Osteoblast (primary cell): Measurements from ENCODE around the gene MALRD1. TPM values are rescaled to one million over a fixed set of nuclear protein-coding genes. Genes with fewer than 3 reads are reported as not detected.

Source experiments
- DNase-seq: peaks from one replicate; pipeline ENCODE4 v3.0.0; 2011; ENCODE audit warnings: low spot score, mixed read lengths; ENCODE audit not compliant: insufficient read length; ENCODE audit errors: missing footprints
- H2AFZ ChIP-seq: 2 replicates; pipeline ENCODE4 v1.6.0; 2011; ENCODE audit warnings: mild to moderate bottlenecking, low read length
- H3K27ac ChIP-seq: 2 replicates; pipeline ENCODE4 v1.5.1; 2011; ENCODE audit warnings: mild to moderate bottlenecking, low read depth, low read length, moderate library complexity
- H3K27me3 ChIP-seq: 2 replicates; pipeline ENCODE4 v1.6.0; 2012; ENCODE audit warnings: mild to moderate bottlenecking, control low read depth, inconsistent platforms, low read length, moderate library complexity; ENCODE audit not compliant: insufficient read depth
- H3K36me3 ChIP-seq: 2 replicates; pipeline ENCODE4 v1.5.1; 2011; ENCODE audit warnings: mild to moderate bottlenecking, low read length, control low read depth, moderate library complexity; ENCODE audit not compliant: insufficient read depth
- H3K4me1 ChIP-seq: 2 replicates; pipeline ENCODE4 v1.5.1; 2011; ENCODE audit warnings: mild to moderate bottlenecking, low read length, control low read depth, moderate library complexity; ENCODE audit not compliant: insufficient read depth
- H3K4me2 ChIP-seq: 2 replicates; pipeline ENCODE4 v1.6.0; 2011; ENCODE audit warnings: mild to moderate bottlenecking, low read length; ENCODE audit not compliant: insufficient read depth
- H3K4me3 ChIP-seq: fragments of 200-600 bp; sonication (generic); 3 replicates; pipeline ENCODE4 v1.5.1; 2012; ENCODE audit warnings: mild to moderate bottlenecking, low read length, inconsistent platforms; ENCODE audit not compliant: insufficient read depth
- H3K79me2 ChIP-seq: 2 replicates; pipeline ENCODE4 v1.6.0; 2012; ENCODE audit warnings: mild to moderate bottlenecking, low read length, control low read depth, inconsistent platforms; ENCODE audit not compliant: insufficient read depth
- H3K9me3 ChIP-seq: 2 replicates; pipeline ENCODE4 v1.5.1; 2011; ENCODE audit warnings: low read depth, low read length, control low read depth
- H4K20me1 ChIP-seq: 2 replicates; pipeline ENCODE4 v1.6.0; 2012; ENCODE audit warnings: mild to moderate bottlenecking, low read length, control low read depth; ENCODE audit not compliant: insufficient read depth
- CTCF ChIP-seq: IDR thresholded peaks from 2 replicates; pipeline ENCODE4 v1.5.1; 2011; ENCODE audit warnings: mild to moderate bottlenecking, low read depth, low read length, moderate library complexity; ENCODE audit errors: extremely low read depth
- total RNA-seq: library from RNA; depleted of rRNA; stranded (reverse); fragments of >200 nt; gene quantifications from 2 replicates; pipeline ENCODE4 v1.2.3, GENCODE V29; 2012

MALRD1 gene
- total RNA-seq, 1 donor, result 2.9 TPM

- no peak for TF ChIP-seq CTCF
- no peak overlapping the region for H2AFZ ChIP-seq
- no peak overlapping the region for H3K4me3 ChIP-seq
- H3K4me2 ChIP-seq, result no peak overlapping the region
- H3K27ac ChIP-seq, result no peak overlapping the region
- H3K9me3 ChIP-seq, result no peaks in the 10 kb centered on the region
- DNase-seq, result no peak
- H3K4me1 ChIP-seq, result no peaks in the 10 kb centered on the region
- H3K27me3 ChIP-seq, result no peaks in the 10 kb centered on the region
- no peaks in the 10 kb centered on the region for H3K79me2 ChIP-seq
- H3K36me3 ChIP-seq, result no peaks in the 10 kb centered on the region
- no peaks in the 10 kb centered on the region for H4K20me1 ChIP-seq
Measured at GRCh38 chr10:19385846-19386450, 337.3 kb downstream of the MALRD1 start.

- DNase-seq, result no peak
- Histone ChIP-seq H2AFZ (no peak overlapping the region), H4K20me1 (no peaks in the 10 kb centered on the region), H3K36me3 (no peaks in the 10 kb centered on the region), H3K27me3 (no peaks in the 10 kb centered on the region), H3K9me3 (no peaks in the 10 kb centered on the region), H3K4me1 (no peaks in the 10 kb centered on the region), H3K4me2 (no peak overlapping the region), H3K79me2 (no peaks in the 10 kb centered on the region), H3K4me3 (no peak overlapping the region), H3K27ac (no peak overlapping the region)
- TF ChIP-seq CTCF, result no peak
Measured at GRCh38 chr10:19408924-19409323, 360.3 kb downstream of the MALRD1 start.

- Histone ChIP-seq H3K27me3 (no peaks in the 10 kb centered on the region), H4K20me1 (no peaks in the 10 kb centered on the region), H3K79me2 (no peaks in the 10 kb centered on the region), H2AFZ (no peak overlapping the region), H3K4me1 (no peaks in the 10 kb centered on the region), H3K36me3 (no peaks in the 10 kb centered on the region), H3K4me2 (no peak overlapping the region), H3K4me3 (no peak overlapping the region), H3K27ac (no peak overlapping the region), H3K9me3 (no peaks in the 10 kb centered on the region)
- TF ChIP-seq CTCF, result no peak
- no peak for DNase-seq
Measured at GRCh38 chr10:19411119-19411518, 362.5 kb downstream of the MALRD1 start.

GRCh38 chr10:19412531-19412930, 363.9 kb downstream of the MALRD1 start:
- no peaks in the 10 kb centered on the region for H3K4me1 ChIP-seq
- peak; percentile 43 for TF ChIP-seq CTCF
- H4K20me1 ChIP-seq, result no peaks in the 10 kb centered on the region
- no peaks in the 10 kb centered on the region for H3K36me3 ChIP-seq
- no peak overlapping the region for H3K4me2 ChIP-seq
- no peaks in the 10 kb centered on the region for H3K27me3 ChIP-seq
- H3K4me3 ChIP-seq, result no peak overlapping the region
- no peaks in the 10 kb centered on the region for H3K9me3 ChIP-seq
- H3K79me2 ChIP-seq, result no peaks in the 10 kb centered on the region
- DNase-seq, result peak; percentile 1
- no peak overlapping the region for H3K27ac ChIP-seq
- H2AFZ ChIP-seq, result no peak overlapping the region
